Uterus (tissue), 4 donors: ENCODE data around the gene HSBP1. TPM values are rescaled to one million over a fixed set of nuclear protein-coding genes. Genes with fewer than 3 reads are reported as not detected.

Source experiments
- DNase-seq, 2 donors: peaks; one replicate each; pipeline ENCODE4 v3.0.0-alpha.2; 2019 to 2020
- H3K27ac ChIP-seq, 2 donors: fragments of 200-600 bp; sonication (generic); 1 replicate in 1 of 2; 2 replicates in 1 of 2; pipeline ENCODE4 v1.5.1; 2016 to 2018
- H3K27me3 ChIP-seq, 2 donors: fragments of 200-600 bp; sonication (generic); one replicate each; pipeline ENCODE4 v1.5.1; 2018 to 2019; ENCODE audit warnings: control low read depth in 1 of 2
- H3K36me3 ChIP-seq, 2 donors: fragments of 200-600 bp; sonication (generic); one replicate each; pipeline ENCODE4 v1.5.1; 2019; ENCODE audit warnings: control low read depth in 1 of 2
- H3K4me1 ChIP-seq, 2 donors: fragments of 200-600 bp; sonication (generic); one replicate each; pipeline ENCODE4 v1.5.1; 2018 to 2019; ENCODE audit warnings: control low read depth in 1 of 2
- H3K4me3 ChIP-seq, 2 donors: fragments of 200-600 bp; sonication (generic); 1 replicate in 1 of 2; 2 replicates in 1 of 2; pipeline ENCODE4 v1.5.1; 2018 to 2019; ENCODE audit warnings: mild to moderate bottlenecking in 1 of 2
- H3K9me3 ChIP-seq, 2 donors: fragments of 200-600 bp; sonication (generic); one replicate each; pipeline ENCODE4 v1.5.1; 2019; ENCODE audit warnings: control low read depth in 1 of 2
- CTCF ChIP-seq, 4 experiments: fragments of 200-600 bp in 2 of 4; fragments of 450-650 bp in 2 of 4; sonication (generic) in 2 of 4; IDR thresholded peaks; one replicate each; pipeline ENCODE4 v1.5.1; 2016 to 2019; ENCODE audit warnings: antibody characterized with exemption in 4 of 4, mild to moderate bottlenecking in 2 of 4, moderate library complexity in 1 of 4
- POLR2A ChIP-seq, 2 donors: fragments of 450-650 bp; IDR thresholded peaks; one replicate each; pipeline ENCODE4 v1.6.1; 2016; ENCODE audit warnings: antibody characterized with exemption in 2 of 2, mild to moderate bottlenecking in 1 of 2, moderate library complexity in 1 of 2
- intact Hi-C: fragments of 100-400 bp; cut with DNase I; formaldehyde crosslinking; loops from one replicate; pipeline ENCODE4 v1.15.1; 2023; ENCODE audit warnings: low total_unique reads
- total RNA-seq, 4 donors: library from RNA; depleted of rRNA in 3 of 4; stranded (reverse); fragments of >200 nt in 3 of 4; gene quantifications; one replicate each; pipeline versions ENCODE4 v1.1.0 to v1.2.4, GENCODE V29; 2014 to 2023
- donor health status: DM: yes; HTN: yes; CAD: no.

Gene HSBP1
- total RNA-seq, 4 donors from 2014 or later = 6.1 to 70.5 (median 19.9) TPM

- TF ChIP-seq POLR2A (IDR thresholded peaks at IDR 0.05) (no peak), CTCF (IDR thresholded peaks at IDR 0.05) (no peak)
- Histone ChIP-seq H3K4me3 (no peak overlapping the region), H3K27ac (no peak overlapping the region), H3K9me3 (no peaks in the 10 kb centered on the region), H3K36me3 (no peaks in the 10 kb centered on the region), H3K27me3 (no peaks in the 10 kb centered on the region), H3K4me1 (no peaks in the 10 kb centered on the region)
- DNase-seq = no peak
- intact Hi-C loops = no loop called here
Measured at GRCh38 chr16:83851473-83851872, 43.7 kb downstream of the HSBP1 start.

- DNase-seq = no peak
- no peaks in the 10 kb centered on the region for H3K9me3 ChIP-seq
- H3K4me1 ChIP-seq = no peaks in the 10 kb centered on the region
- intact Hi-C loops = no loop called here
- no peak overlapping the region for H3K27ac ChIP-seq
- H3K36me3 ChIP-seq = no peaks in the 10 kb centered on the region
- H3K4me3 ChIP-seq = no peak overlapping the region
- no peaks in the 10 kb centered on the region for H3K27me3 ChIP-seq
- TF ChIP-seq POLR2A (IDR thresholded peaks at IDR 0.05) (no peak), CTCF (IDR thresholded peaks at IDR 0.05) (no peak)
Measured at GRCh38 chr16:83852774-83853173, 45.0 kb downstream of the HSBP1 start.

- H3K4me1 ChIP-seq = no peaks in the 10 kb centered on the region
- DNase-seq = no peak
- intact Hi-C loops = no loop called here
- no peaks in the 10 kb centered on the region for H3K36me3 ChIP-seq
- no peaks in the 10 kb centered on the region for H3K9me3 ChIP-seq
- TF ChIP-seq POLR2A (IDR thresholded peaks at IDR 0.05) (no peak), CTCF (IDR thresholded peaks at IDR 0.05) (no peak)
- no peak overlapping the region for H3K27ac ChIP-seq
- H3K27me3 ChIP-seq = no peaks in the 10 kb centered on the region
- no peak overlapping the region for H3K4me3 ChIP-seq
Measured at GRCh38 chr16:83853834-83854233, 46.1 kb downstream of the HSBP1 start.

GRCh38 chr16:83854420-83854819 is 46.6 kb downstream of the HSBP1 start:
- H3K36me3 ChIP-seq = no peaks in the 10 kb centered on the region
- no peaks in the 10 kb centered on the region for H3K9me3 ChIP-seq
- intact Hi-C loops = no loop called here
- no peaks in the 10 kb centered on the region for H3K4me1 ChIP-seq
- H3K4me3 ChIP-seq = no peak overlapping the region
- TF ChIP-seq POLR2A (IDR thresholded peaks at IDR 0.05) = no peak
- TF ChIP-seq CTCF (IDR thresholded peaks at IDR 0.05) = no peak
- H3K27ac ChIP-seq = no peak overlapping the region
- H3K27me3 ChIP-seq = no peaks in the 10 kb centered on the region
- no peak for DNase-seq

- Histone ChIP-seq H3K4me3 (no peak overlapping the region), H3K4me1 (no peaks in the 10 kb centered on the region), H3K27me3 (no peaks in the 10 kb centered on the region), H3K27ac (no peak overlapping the region), H3K9me3 (no peaks in the 10 kb centered on the region), H3K36me3 (no peaks in the 10 kb centered on the region)
- TF ChIP-seq CTCF (IDR thresholded peaks at IDR 0.05) (no peak), POLR2A (IDR thresholded peaks at IDR 0.05) (no peak)
- intact Hi-C loops = no loop called here
- DNase-seq = no peak
Measured at GRCh38 chr16:83856792-83857191, 49.0 kb downstream of the HSBP1 start.
